ENCODE data around the gene LSM5.
"Not testable (repeated sequence)": the region's sequence is repeated elsewhere in the genome, so short reads cannot be mapped to it uniquely, and the experiment has no call there.

LSM5 gene

DNA sequence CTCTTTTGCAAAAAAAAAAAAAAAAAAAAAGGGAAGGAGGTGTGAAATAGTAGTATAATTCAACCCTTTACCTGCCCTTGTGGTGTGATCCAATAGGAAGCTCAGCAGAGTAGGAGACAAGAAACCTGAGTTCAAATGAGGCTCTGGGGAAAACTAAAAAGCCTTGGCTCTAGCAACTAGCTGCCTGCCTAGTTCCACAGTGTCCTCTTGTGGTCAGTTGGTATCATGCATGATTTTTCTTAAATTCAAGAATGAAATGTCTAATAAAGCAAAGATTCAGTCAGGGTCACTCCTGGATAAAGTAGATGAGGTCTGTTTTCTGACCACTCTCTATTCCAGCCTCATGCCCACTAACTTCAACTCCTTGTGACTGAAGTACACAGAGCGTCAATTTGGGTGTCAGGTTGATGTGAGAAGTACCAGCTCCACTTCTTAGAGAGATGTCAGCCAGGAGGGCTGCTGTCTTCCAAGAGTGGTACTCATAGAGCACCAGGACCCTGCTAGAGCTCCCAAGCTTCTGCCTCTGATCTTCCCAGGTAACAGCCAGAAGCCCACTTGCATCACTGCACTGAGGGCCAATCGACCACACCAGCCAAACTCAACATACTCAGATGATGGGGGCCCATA lies 10.5 kb downstream of the LSM5 start:
- no peak overlapping the region for H3K4me3 ChIP-seq (ENCODE audit: low read depth, low read length)
- H3K27me3 ChIP-seq (ENCODE audit: control insufficient read depth, insufficient read depth, low read length): no peaks in the 10 kb centered on the region
- no peaks in the 10 kb centered on the region for H3K9me3 ChIP-seq (ENCODE audit: control insufficient read depth, insufficient read depth, low read length)
- no peak overlapping the region for H3K27ac ChIP-seq (ENCODE audit: low read depth, low read length)
- no peaks in the 10 kb centered on the region for H3K36me3 ChIP-seq (ENCODE audit: control insufficient read depth, insufficient read depth, low read length)
- H3K9ac ChIP-seq (ENCODE audit: low read depth, low read length): no peak overlapping the region
- no peaks in the 10 kb centered on the region for H3K4me1 ChIP-seq (ENCODE audit: control insufficient read depth, insufficient read depth, low read length)

DNA sequence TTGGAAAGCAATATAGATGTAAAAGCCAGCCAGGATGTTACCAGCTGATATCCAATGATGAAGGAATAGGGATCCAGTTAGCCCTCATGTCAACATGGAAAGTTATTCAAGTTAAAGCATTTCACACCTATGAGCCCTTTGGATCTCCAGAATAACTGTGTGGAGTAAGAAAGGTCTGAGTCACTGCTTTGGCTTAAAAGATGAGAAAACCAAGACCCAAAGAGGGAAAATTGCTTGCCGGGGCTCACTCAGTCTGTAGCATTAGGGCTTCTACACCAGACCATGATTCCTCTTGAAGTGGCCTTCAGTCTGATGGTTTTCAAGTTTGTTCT lies 12.6 kb downstream of the LSM5 start:
- no peaks in the 10 kb centered on the region for H3K36me3 ChIP-seq (ENCODE audit: control insufficient read depth, insufficient read depth, low read length)
- H3K27me3 ChIP-seq (ENCODE audit: control insufficient read depth, insufficient read depth, low read length): no peaks in the 10 kb centered on the region
- H3K9ac ChIP-seq (ENCODE audit: low read depth, low read length): no peak overlapping the region
- no peak overlapping the region for H3K4me3 ChIP-seq (ENCODE audit: low read depth, low read length)
- no peak overlapping the region for H3K27ac ChIP-seq (ENCODE audit: low read depth, low read length)
- no peaks in the 10 kb centered on the region for H3K9me3 ChIP-seq (ENCODE audit: control insufficient read depth, insufficient read depth, low read length)
- no peaks in the 10 kb centered on the region for H3K4me1 ChIP-seq (ENCODE audit: control insufficient read depth, insufficient read depth, low read length)

DNA sequence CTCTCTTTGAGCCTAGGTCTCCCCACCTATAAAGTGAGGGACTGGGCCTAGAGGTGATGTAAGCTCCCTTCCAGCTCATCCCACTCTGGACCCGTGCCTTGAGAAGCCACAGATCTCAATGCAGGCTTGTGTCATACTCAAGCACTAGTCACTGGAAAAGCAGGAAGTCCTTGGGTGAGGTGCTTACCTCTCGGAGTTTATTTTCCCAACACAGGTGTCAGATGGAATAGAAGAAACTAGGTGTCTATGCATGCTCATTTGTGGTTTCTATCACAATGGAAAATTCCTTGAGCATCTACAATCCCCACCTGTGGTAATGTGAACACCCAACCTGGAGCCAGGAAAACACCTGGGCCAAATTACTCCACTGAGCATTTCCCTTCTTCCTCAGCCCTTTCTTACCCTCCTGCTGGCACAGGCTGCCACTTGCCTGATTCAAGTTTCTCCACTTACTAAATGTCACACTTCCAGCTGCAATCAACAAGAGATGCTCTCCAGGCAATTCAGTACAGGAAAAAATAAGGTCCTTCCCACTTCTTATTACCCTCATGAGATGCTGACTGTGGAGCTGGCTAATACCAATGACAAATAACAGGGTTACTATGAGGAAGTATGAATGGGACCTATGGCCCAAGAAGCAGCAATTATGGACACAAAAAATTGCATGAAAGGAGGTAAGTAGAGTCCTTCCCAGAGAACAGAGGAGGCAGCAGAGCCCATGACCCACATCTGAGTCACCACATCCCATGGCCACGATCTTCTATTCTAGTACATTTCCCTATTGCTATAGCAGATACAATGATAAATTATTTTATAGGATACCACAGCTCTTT lies 13.1 kb downstream of the LSM5 start:
- Histone ChIP-seq H3K36me3 (ENCODE audit: control insufficient read depth, insufficient read depth, low read length) (no peaks in the 10 kb centered on the region), H3K4me3 (ENCODE audit: low read depth, low read length) (no peak overlapping the region), H3K9me3 (ENCODE audit: control insufficient read depth, insufficient read depth, low read length) (no peaks in the 10 kb centered on the region), H3K27me3 (ENCODE audit: control insufficient read depth, insufficient read depth, low read length) (no peaks in the 10 kb centered on the region), H3K9ac (ENCODE audit: low read depth, low read length) (no peak overlapping the region), H3K4me1 (ENCODE audit: control insufficient read depth, insufficient read depth, low read length) (no peaks in the 10 kb centered on the region), H3K27ac (ENCODE audit: low read depth, low read length) (no peak overlapping the region)

- no peak overlapping the region for H3K9ac ChIP-seq (ENCODE audit: low read depth, low read length)
- H3K27ac ChIP-seq (ENCODE audit: low read depth, low read length): no peak overlapping the region
- no peaks in the 10 kb centered on the region for H3K36me3 ChIP-seq (ENCODE audit: control insufficient read depth, insufficient read depth, low read length)
- H3K9me3 ChIP-seq (ENCODE audit: control insufficient read depth, insufficient read depth, low read length): no peaks in the 10 kb centered on the region
- no peaks in the 10 kb centered on the region for H3K27me3 ChIP-seq (ENCODE audit: control insufficient read depth, insufficient read depth, low read length)
- no peak overlapping the region for H3K4me3 ChIP-seq (ENCODE audit: low read depth, low read length)
- H3K4me1 ChIP-seq (ENCODE audit: control insufficient read depth, insufficient read depth, low read length): no peaks in the 10 kb centered on the region
Observed at GRCh38 chr7:32474008-32474407, 16.2 kb downstream of the LSM5 start.

GRCh38 chr7:32472015-32472414 lies 18.2 kb downstream of the LSM5 start:
- H3K4me1 ChIP-seq (ENCODE audit: control insufficient read depth, insufficient read depth, low read length): no peaks in the 10 kb centered on the region

DNA sequence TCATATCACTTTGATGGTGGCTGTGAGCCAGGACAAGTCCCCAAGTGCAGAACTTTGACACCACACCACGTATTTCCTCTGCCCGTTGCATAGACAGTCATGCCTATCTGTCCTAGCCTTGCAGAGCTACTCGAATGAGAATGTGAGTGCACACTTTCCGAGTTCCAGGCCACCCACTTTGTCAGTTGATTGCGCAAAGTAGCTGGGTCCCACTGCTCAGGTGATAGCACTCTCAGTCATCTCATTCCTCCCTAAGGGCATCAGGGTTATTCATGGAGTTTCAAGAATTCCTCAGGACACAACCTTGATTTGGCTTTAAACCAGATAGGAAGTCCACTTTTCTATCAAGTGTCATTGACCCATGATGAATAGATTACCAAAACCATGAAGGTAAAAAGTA lies 19.3 kb downstream of the LSM5 start:
- no peak overlapping the region for H3K9ac ChIP-seq (ENCODE audit: low read depth, low read length)
- H3K4me1 ChIP-seq (ENCODE audit: control insufficient read depth, insufficient read depth, low read length): no peaks in the 10 kb centered on the region
- H3K9me3 ChIP-seq (ENCODE audit: control insufficient read depth, insufficient read depth, low read length): no peaks in the 10 kb centered on the region
- H3K4me3 ChIP-seq (ENCODE audit: low read depth, low read length): no peak overlapping the region
- no peaks in the 10 kb centered on the region for H3K27me3 ChIP-seq (ENCODE audit: control insufficient read depth, insufficient read depth, low read length)
- H3K36me3 ChIP-seq (ENCODE audit: control insufficient read depth, insufficient read depth, low read length): no peaks in the 10 kb centered on the region
- no peak overlapping the region for H3K27ac ChIP-seq (ENCODE audit: low read depth, low read length)

More at GRCh38 chr7:32472015-32472414, 18.2 kb downstream of the LSM5 start:
- Histone ChIP-seq H3K9me3 (ENCODE audit: control insufficient read depth, insufficient read depth, low read length) (no peaks in the 10 kb centered on the region), H3K36me3 (ENCODE audit: control insufficient read depth, insufficient read depth, low read length) (no peaks in the 10 kb centered on the region), H3K9ac (ENCODE audit: low read depth, low read length) (no peak overlapping the region), H3K27me3 (ENCODE audit: control insufficient read depth, insufficient read depth, low read length) (no peaks in the 10 kb centered on the region), H3K27ac (ENCODE audit: low read depth, low read length) (no peak overlapping the region), H3K4me3 (ENCODE audit: low read depth, low read length) (no peak overlapping the region)

- H3K27ac ChIP-seq (ENCODE audit: low read depth, low read length); H3K4me3 ChIP-seq (ENCODE audit: low read depth, low read length); H3K9ac ChIP-seq (ENCODE audit: low read depth, low read length); H3K4me1 ChIP-seq (ENCODE audit: control insufficient read depth, insufficient read depth, low read length); H3K9me3 ChIP-seq (ENCODE audit: control insufficient read depth, insufficient read depth, low read length); H3K27me3 ChIP-seq (ENCODE audit: control insufficient read depth, insufficient read depth, low read length); H3K36me3 ChIP-seq (ENCODE audit: control insufficient read depth, insufficient read depth, low read length): not testable (repeated sequence)
Observed at GRCh38 chr7:32470004-32470403, 20.2 kb downstream of the LSM5 start.

DNA sequence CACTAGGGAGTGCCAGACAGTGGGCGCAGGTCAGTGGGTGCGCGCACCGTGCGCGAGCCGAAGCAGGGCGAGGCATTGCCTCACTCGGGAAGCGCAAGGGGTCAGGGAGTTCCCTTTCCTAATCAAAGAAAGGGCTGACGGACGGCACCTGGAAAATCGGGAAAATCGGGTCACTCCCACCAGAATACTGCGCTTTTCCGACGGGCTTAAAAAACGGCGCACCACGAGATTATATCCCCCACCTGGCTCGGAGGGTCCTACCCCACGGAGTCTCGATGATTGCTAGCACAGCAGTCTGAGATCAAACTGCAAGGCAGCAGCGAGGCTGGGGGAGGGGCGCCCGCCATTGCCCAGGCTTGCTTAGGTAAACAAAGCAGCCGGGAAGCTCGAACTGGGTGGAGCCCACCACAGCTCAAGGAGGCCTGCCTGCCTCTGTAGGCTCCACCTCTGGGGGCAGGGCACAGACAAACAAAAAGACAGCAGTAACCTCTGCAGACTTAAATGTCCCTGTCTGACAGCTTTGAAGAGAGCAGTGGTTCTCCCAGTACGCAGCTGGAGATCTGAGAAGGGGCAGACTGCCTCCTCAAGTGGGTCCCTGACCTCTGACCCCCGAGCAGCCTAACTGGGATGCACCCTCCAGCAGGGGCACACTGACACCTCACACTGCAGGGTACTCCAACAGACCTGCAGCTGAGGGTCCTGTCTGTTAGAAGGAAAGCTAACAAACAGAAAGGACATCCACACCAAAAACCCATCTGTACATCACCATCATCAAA lies 25.4 kb downstream of the LSM5 start:
- H3K36me3 ChIP-seq (ENCODE audit: control insufficient read depth, insufficient read depth, low read length); H3K4me1 ChIP-seq (ENCODE audit: control insufficient read depth, insufficient read depth, low read length); H3K27me3 ChIP-seq (ENCODE audit: control insufficient read depth, insufficient read depth, low read length); H3K9ac ChIP-seq (ENCODE audit: low read depth, low read length); H3K27ac ChIP-seq (ENCODE audit: low read depth, low read length); H3K9me3 ChIP-seq (ENCODE audit: control insufficient read depth, insufficient read depth, low read length): not testable (repeated sequence)
- peak overlapping the region; percentile 48; the same call in 1 of the 2 replicates for H3K4me3 ChIP-seq (ENCODE audit: low read depth, low read length)

GRCh38 chr7:32462977-32463376 lies 27.2 kb downstream of the LSM5 start:
- Histone ChIP-seq H3K36me3 (ENCODE audit: control insufficient read depth, insufficient read depth, low read length) (no peaks in the 10 kb centered on the region), H3K9me3 (ENCODE audit: control insufficient read depth, insufficient read depth, low read length) (no peaks in the 10 kb centered on the region), H3K4me3 (ENCODE audit: low read depth, low read length) (no peak overlapping the region), H3K9ac (ENCODE audit: low read depth, low read length) (no peak overlapping the region), H3K27ac (ENCODE audit: low read depth, low read length) (no peak overlapping the region), H3K27me3 (ENCODE audit: control insufficient read depth, insufficient read depth, low read length) (no peaks in the 10 kb centered on the region), H3K4me1 (ENCODE audit: control insufficient read depth, insufficient read depth, low read length) (no peaks in the 10 kb centered on the region)

DNA sequence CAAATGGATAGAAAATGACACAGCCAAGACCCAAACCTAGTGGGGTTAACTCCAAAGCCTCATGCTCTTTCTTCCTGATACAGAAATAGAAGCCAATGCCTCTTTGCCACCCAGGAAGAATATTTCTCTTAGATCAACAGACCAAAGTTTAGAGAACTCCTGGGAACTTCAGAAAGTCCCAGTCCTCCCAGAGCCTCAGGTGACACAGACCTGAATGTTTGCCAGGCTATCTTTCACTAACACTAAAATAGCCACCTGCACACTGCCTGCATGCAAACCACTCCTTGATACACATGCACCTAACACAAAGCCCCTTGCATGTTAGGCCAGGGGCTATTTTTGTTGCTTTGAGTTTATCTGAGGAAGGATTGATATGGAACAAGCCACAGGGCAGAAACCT lies 27.7 kb downstream of the LSM5 start:
- H3K27me3 ChIP-seq (ENCODE audit: control insufficient read depth, insufficient read depth, low read length): no peaks in the 10 kb centered on the region
- H3K4me1 ChIP-seq (ENCODE audit: control insufficient read depth, insufficient read depth, low read length): no peaks in the 10 kb centered on the region
- H3K36me3 ChIP-seq (ENCODE audit: control insufficient read depth, insufficient read depth, low read length): no peaks in the 10 kb centered on the region
- no peak overlapping the region for H3K27ac ChIP-seq (ENCODE audit: low read depth, low read length)
- no peaks in the 10 kb centered on the region for H3K9me3 ChIP-seq (ENCODE audit: control insufficient read depth, insufficient read depth, low read length)
- no peak overlapping the region for H3K4me3 ChIP-seq (ENCODE audit: low read depth, low read length)
- H3K9ac ChIP-seq (ENCODE audit: low read depth, low read length): no peak overlapping the region

GRCh38 chr7:32461484-32461883 lies 28.7 kb downstream of the LSM5 start:
- H3K27me3 ChIP-seq (ENCODE audit: control insufficient read depth, insufficient read depth, low read length): no peaks in the 10 kb centered on the region
- H3K9ac ChIP-seq (ENCODE audit: low read depth, low read length): no peak overlapping the region
- no peak overlapping the region for H3K27ac ChIP-seq (ENCODE audit: low read depth, low read length)
- H3K4me1 ChIP-seq (ENCODE audit: control insufficient read depth, insufficient read depth, low read length): no peaks in the 10 kb centered on the region
- H3K4me3 ChIP-seq (ENCODE audit: low read depth, low read length): no peak overlapping the region
- no peaks in the 10 kb centered on the region for H3K36me3 ChIP-seq (ENCODE audit: control insufficient read depth, insufficient read depth, low read length)
- no peaks in the 10 kb centered on the region for H3K9me3 ChIP-seq (ENCODE audit: control insufficient read depth, insufficient read depth, low read length)

Measured in HUES48 (cell line).